B cell (primary cell): Measurements from ENCODE around the gene TMEM213. TPM values are rescaled to one million over a fixed set of nuclear protein-coding genes. Genes with fewer than 3 reads are reported as not detected.

Experiments used
- ATAC-seq: fragments of 200-7000 bp; cut with Tn5 transposase; one replicate; pipeline ENCODE4 v1.10.0; 2021; ENCODE audit warnings: low read depth, mild to moderate bottlenecking, moderate number of reproducible peaks, moderate library complexity
- CTCF ChIA-PET: fragments of 350-600 bp; sonication (Branson Sonifier 250); formaldehyde crosslinking; loops from one replicate; lab custom pipeline; 2021; ENCODE audit warnings: antibody characterized with exemption, inconsistent platforms; lab: Charles Lee
- POLR2A ChIA-PET: fragments of 350-600 bp; sonication (Branson Sonifier 250); formaldehyde crosslinking; loops from one replicate; lab custom pipeline; 2021; ENCODE audit warnings: antibody characterized with exemption; lab: Charles Lee
- DNase-seq: peaks from one replicate; pipeline ENCODE4 v3.0.0; 2013
- H2AFZ ChIP-seq: 2 replicates; pipeline ENCODE4 v1.6.1; 2012; ENCODE audit warnings: mild to moderate bottlenecking, low read depth, low read length; ENCODE audit not compliant: insufficient read depth, poor library complexity, severe bottlenecking
- H3K27ac ChIP-seq, 2 donors: 1 replicate in 1 of 2; 2 replicates in 1 of 2; pipeline ENCODE4 v1.5.1; 2012 to 2013; ENCODE audit warnings: low read length in 2 of 2, mild to moderate bottlenecking in 2 of 2, moderate library complexity in 1 of 2
- H3K27me3 ChIP-seq, 4 experiments: fragments of 200-600 bp in 1 of 4; sonication (generic) in 1 of 4; replicated peaks in 1 of 4; 1 replicate in 2 of 4; 2 replicates in 2 of 4; pipeline versions ENCODE4 v1.6.1 to v1.7.0; 2013 to 2016; ENCODE audit warnings: low read length in 3 of 4, mild to moderate bottlenecking in 2 of 4, mixed read lengths in 1 of 4, moderate library complexity in 1 of 4; ENCODE audit not compliant: insufficient read depth in 4 of 4, control insufficient read depth in 3 of 4; ENCODE audit errors: control extremely low read depth in 1 of 4
- H3K36me3 ChIP-seq, 2 experiments: replicated peaks in 1 of 2; 1 replicate in 1 of 2; 2 replicates in 1 of 2; pipeline versions ENCODE4 v1.6.1 to v1.7.1; 2013; ENCODE audit warnings: low read length in 1 of 2; ENCODE audit not compliant: insufficient read depth in 2 of 2, control insufficient read depth in 1 of 2; ENCODE audit errors: control extremely low read depth in 1 of 2, extremely low read depth in 1 of 2
- H3K4me1 ChIP-seq, 2 donors: fragments of 200-600 bp in 1 of 2; sonication (generic) in 1 of 2; 1 replicate in 1 of 2; 2 replicates in 1 of 2; pipeline versions ENCODE4 v1.5.1 to v1.6.1; 2013 to 2017; ENCODE audit warnings: low read length in 2 of 2; ENCODE audit not compliant: control insufficient read depth in 2 of 2, insufficient read depth in 2 of 2
- H3K4me2 ChIP-seq: replicated peaks from 2 replicates; pipeline ENCODE3; 2012; ENCODE audit warnings: mild to moderate bottlenecking, low read depth, low read length; ENCODE audit not compliant: poor library complexity, severe bottlenecking
- H3K4me3 ChIP-seq, 5 experiments: fragments of 200-600 bp in 1 of 5; sonication (generic) in 1 of 5; 1 replicate in 3 of 5; 2 replicates in 2 of 5; pipeline versions ENCODE4 v1.5.1 to v1.7.0; 2011 to 2016; ENCODE audit warnings: low read length in 4 of 5, mild to moderate bottlenecking in 4 of 5, low read depth in 2 of 5, control low read depth in 1 of 5, moderate library complexity in 1 of 5; ENCODE audit not compliant: insufficient read depth in 1 of 5; ENCODE audit errors: control extremely low read depth in 1 of 5, extremely low read depth in 1 of 5
- H3K79me2 ChIP-seq: fragments of 200-600 bp; sonication (generic); one replicate; pipeline ENCODE4 v1.6.0; 2016; ENCODE audit warnings: low read length; ENCODE audit not compliant: control insufficient read depth, insufficient read depth
- H3K9ac ChIP-seq: fragments of 200-600 bp; sonication (generic); 2 replicates; pipeline ENCODE4 v1.6.1; 2017; ENCODE audit warnings: mild to moderate bottlenecking, low read length, moderate library complexity
- H3K9me3 ChIP-seq, 3 donors: one replicate each; pipeline versions ENCODE4 v1.6.1 to v1.7.1; 2013; ENCODE audit warnings: low read length in 2 of 3; ENCODE audit not compliant: control insufficient read depth in 2 of 3, insufficient read depth in 1 of 3; ENCODE audit errors: control extremely low read depth in 1 of 3
- H4K20me1 ChIP-seq: 2 replicates; pipeline ENCODE4 v1.6.0; 2012; ENCODE audit warnings: mild to moderate bottlenecking, low read length; ENCODE audit not compliant: insufficient read depth, control insufficient read depth, poor library complexity, severe bottlenecking
- H3K27ac Mint-ChIP-seq: one replicate; pipeline ENCODE4 v1.8.0; 2021; ENCODE audit warnings: mixed read lengths
- H3K27me3 Mint-ChIP-seq: one replicate; pipeline ENCODE4 v1.8.0; 2021; ENCODE audit warnings: mixed read lengths
- H3K4me1 Mint-ChIP-seq: one replicate; pipeline ENCODE4 v1.8.0; 2021; ENCODE audit warnings: mixed read lengths
- H3K4me3 Mint-ChIP-seq: one replicate; pipeline ENCODE4 v1.8.0; 2021; ENCODE audit warnings: mixed read lengths
- H3K9me3 Mint-ChIP-seq: one replicate; pipeline ENCODE4 v1.8.0; 2022; ENCODE audit warnings: mixed read lengths; ENCODE audit not compliant: insufficient read depth
- CTCF ChIP-seq: fragments of 200-600 bp; IDR thresholded peaks from one replicate; pipeline ENCODE4 v1.8.0; 2022; ENCODE audit warnings: antibody characterized with exemption, mild to moderate bottlenecking
- EZH2 ChIP-seq: IDR thresholded peaks from 2 replicates; pipeline ENCODE4 v1.6.1; 2012; ENCODE audit warnings: borderline replicate concordance, low read depth, mild to moderate bottlenecking, moderate library complexity, low read length; ENCODE audit not compliant: insufficient read depth, poor library complexity, severe bottlenecking
- whole genome bisulfite sequencing: methylation state at CpG from one replicate; pipeline ENCODE4 v1.1.5; 2013; ENCODE audit warnings: missing lambda C conversion rate; ENCODE audit not compliant: insufficient coverage; 5-methylcytosine and 5-hydroxymethylcytosine counted together
- intact Hi-C: fragments of 100-400 bp; cut with micrococcal nuclease; formaldehyde crosslinking; loops from one replicate; pipeline ENCODE4 v1.10.0; 2022
- polyA plus RNA-seq: library from polyadenylated mRNA; depleted of rRNA; stranded (reverse); fragments of >200 nt; gene quantifications from 2 replicates; pipeline ENCODE4 v1.2.3, GENCODE V29; 2012
- total RNA-seq, 2 donors: library from RNA; stranded (reverse); fragments of 120-200 nt in 1 of 2; gene quantifications; 1 replicate in 1 of 2; 2 replicates in 1 of 2; pipeline versions ENCODE4 v1.2.3 to v1.2.4, GENCODE V29; 2013 to 2022

The TMEM213 gene
- total and polyA plus RNA-seq, 2 donors (not counting 1 experiment from before 2014, with no cell fraction given): not detected

- ATAC-seq: peak; percentile 81
- Histone ChIP-seq H3K79me2 (no peaks in the 10 kb centered on the region), H3K9ac (no peak overlapping the region), H3K27me3 (no peaks in the 10 kb centered on the region), H2AFZ (no peak overlapping the region), H3K4me3 (no peak overlapping the region), H3K4me2 (no peak overlapping the region), H4K20me1 (no peaks in the 10 kb centered on the region), H3K36me3 (no peaks in the 10 kb centered on the region), H3K4me1 (peaks cover 0 to 4% of the 10 kb centered on the region in 2 donors), H3K27ac (no peak overlapping the region), H3K9me3 (peaks cover 0 to 4% (median 0%) of the 10 kb centered on the region in 3 donors)
- Mint-ChIP-seq H3K27ac (peak overlapping the region; percentile 22), H3K9me3 (no peaks in the 10 kb centered on the region), H3K27me3 (peaks cover 2% of the 10 kb centered on the region), H3K4me1 (peaks cover 5% of the 10 kb centered on the region), H3K4me3 (no peak overlapping the region)
- intact Hi-C loops: loop anchor here (2.0 kb wide), 1 partner anchor 94 kb away; the partner anchor contains the start of gene KIAA1549
- POLR2A ChIA-PET: interaction anchor here (0.6 to 1.0 kb wide), 2 partner anchors 234 to 427 kb away, joined by 3 to 9 read pairs; partner anchors contain the start of gene TRIM24
- CTCF ChIA-PET: interaction anchor here (0.6 to 2.1 kb wide), 15 partner anchors 8 to 454 kb away, joined by 3 to 17 read pairs (median 5); a partner anchor contains a TSS
- TF ChIP-seq EZH2 (no peak), CTCF (peak; percentile 75)
- 65% methylated on average over 2 of the region's 4 CpGs for WGBS
- peak; percentile 74 for DNase-seq
Observed at GRCh38 chr7:138886501-138886917, 88.7 kb downstream of the TMEM213 start.

GRCh38 chr7:138887085-138887710 lies 89.4 kb downstream of the TMEM213 start:
- peak overlapping the region; percentile 5 for H2AFZ ChIP-seq
- ATAC-seq: no peak

More at GRCh38 chr7:138887085-138887710, 89.4 kb downstream of the TMEM213 start:
- TF ChIP-seq CTCF (no peak), EZH2 (no peak)
- Mint-ChIP-seq H3K9me3 (no peaks in the 10 kb centered on the region), H3K4me3 (no peak overlapping the region), H3K27me3 (peaks cover 4% of the 10 kb centered on the region), H3K4me1 (peaks cover 5% of the 10 kb centered on the region), H3K27ac (no peak overlapping the region)
- no peaks in the 10 kb centered on the region for H3K27me3 ChIP-seq
- no peak overlapping the region for H3K4me2 ChIP-seq
- no peak overlapping the region for H3K4me3 ChIP-seq
- no peaks in the 10 kb centered on the region for H3K36me3 ChIP-seq
- CTCF ChIA-PET: interaction anchor here (0.6 to 2.1 kb wide), 15 partner anchors 7 to 455 kb away, joined by 3 to 17 read pairs (median 5); a partner anchor contains a TSS
- H3K9ac ChIP-seq: no peak overlapping the region
- peaks cover 0 to 4% (median 0%) of the 10 kb centered on the region in 3 donors for H3K9me3 ChIP-seq
- no peak for DNase-seq
- WGBS: 97% methylated on average over 4 of the region's 9 CpGs
- no peaks in the 10 kb centered on the region for H3K79me2 ChIP-seq
- H4K20me1 ChIP-seq: no peaks in the 10 kb centered on the region
- peaks cover 0 to 4% of the 10 kb centered on the region in 2 donors for H3K4me1 ChIP-seq
- POLR2A ChIA-PET: interaction anchor here (0.6 to 1.0 kb wide), 2 partner anchors 233 to 427 kb away, joined by 3 to 9 read pairs; partner anchors contain the start of gene TRIM24
- H3K27ac ChIP-seq: no peak overlapping the region
- intact Hi-C loops: loop anchor here (2.0 kb wide), 1 partner anchor 94 kb away; the partner anchor contains the start of gene KIAA1549
